Lower leg skin (tissue), 3 donors: Measurements from ENCODE around the gene CYB561D2.

Source experiments
- POLR2A ChIP-seq, 2 donors: fragments of 450-650 bp; IDR thresholded peaks; one replicate each; pipeline ENCODE4 v1.6.1; 2016 to 2017; ENCODE audit warnings: antibody characterized with exemption in 2 of 2, mild to moderate bottlenecking in 1 of 2, moderate library complexity in 1 of 2
- TF ChIP-seq, protein P1 (sequence below), 3 donors: fragments of 450-650 bp; IDR thresholded peaks; one replicate each; pipeline ENCODE4 v1.5.1; 2016; ENCODE audit warnings: antibody characterized with exemption in 3 of 3, mild to moderate bottlenecking in 3 of 3, moderate library complexity in 2 of 3

DNA sequence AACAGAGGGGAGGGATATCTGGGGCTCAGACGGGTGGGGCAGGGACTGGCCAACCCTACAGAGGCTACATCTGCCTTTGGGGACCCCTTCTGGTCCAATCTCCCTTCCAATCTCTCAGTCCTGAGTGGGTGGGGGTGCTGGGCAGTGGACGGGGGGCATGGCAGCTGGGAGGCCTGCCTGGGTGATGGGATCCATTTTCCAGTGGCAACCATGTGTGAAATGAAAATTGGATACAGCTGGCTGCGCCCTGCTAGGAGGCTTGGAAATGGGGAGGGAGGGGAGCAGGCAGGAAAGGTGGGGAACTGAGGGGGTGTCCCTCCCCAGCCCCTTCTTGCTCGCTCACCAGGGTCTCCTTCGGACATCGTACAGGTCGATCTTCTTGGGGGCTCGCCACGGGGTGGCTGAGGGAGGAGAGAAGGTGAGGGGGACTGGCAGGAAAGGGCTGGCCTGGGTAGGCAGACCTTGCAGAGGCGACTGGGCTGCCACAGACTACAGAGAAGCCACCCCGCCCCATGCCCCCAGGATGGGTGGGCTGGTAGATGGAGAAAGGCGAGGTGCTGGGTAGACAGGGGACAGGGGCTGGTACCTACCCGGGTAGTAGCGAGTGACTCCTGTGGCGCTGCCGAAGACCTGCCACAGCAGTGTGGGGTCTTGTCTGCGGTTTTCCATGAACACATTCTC lies 29.9 kb downstream of the CYB561D2 start:
- TF ChIP-seq, protein P1, sequence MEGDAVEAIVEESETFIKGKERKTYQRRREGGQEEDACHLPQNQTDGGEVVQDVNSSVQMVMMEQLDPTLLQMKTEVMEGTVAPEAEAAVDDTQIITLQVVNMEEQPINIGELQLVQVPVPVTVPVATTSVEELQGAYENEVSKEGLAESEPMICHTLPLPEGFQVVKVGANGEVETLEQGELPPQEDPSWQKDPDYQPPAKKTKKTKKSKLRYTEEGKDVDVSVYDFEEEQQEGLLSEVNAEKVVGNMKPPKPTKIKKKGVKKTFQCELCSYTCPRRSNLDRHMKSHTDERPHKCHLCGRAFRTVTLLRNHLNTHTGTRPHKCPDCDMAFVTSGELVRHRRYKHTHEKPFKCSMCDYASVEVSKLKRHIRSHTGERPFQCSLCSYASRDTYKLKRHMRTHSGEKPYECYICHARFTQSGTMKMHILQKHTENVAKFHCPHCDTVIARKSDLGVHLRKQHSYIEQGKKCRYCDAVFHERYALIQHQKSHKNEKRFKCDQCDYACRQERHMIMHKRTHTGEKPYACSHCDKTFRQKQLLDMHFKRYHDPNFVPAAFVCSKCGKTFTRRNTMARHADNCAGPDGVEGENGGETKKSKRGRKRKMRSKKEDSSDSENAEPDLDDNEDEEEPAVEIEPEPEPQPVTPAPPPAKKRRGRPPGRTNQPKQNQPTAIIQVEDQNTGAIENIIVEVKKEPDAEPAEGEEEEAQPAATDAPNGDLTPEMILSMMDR (IDR thresholded peaks at IDR 0.05), result no peak
- no peak for TF ChIP-seq POLR2A (IDR thresholded peaks at IDR 0.05)
